ENCODE data around the gene TNNT3. TPM values are rescaled to one million over a fixed set of nuclear protein-coding genes. Genes with fewer than 3 reads are reported as not detected.

Gene TNNT3
- total RNA-seq, 6 experiments from 2014 or later, result not detected

DNA sequence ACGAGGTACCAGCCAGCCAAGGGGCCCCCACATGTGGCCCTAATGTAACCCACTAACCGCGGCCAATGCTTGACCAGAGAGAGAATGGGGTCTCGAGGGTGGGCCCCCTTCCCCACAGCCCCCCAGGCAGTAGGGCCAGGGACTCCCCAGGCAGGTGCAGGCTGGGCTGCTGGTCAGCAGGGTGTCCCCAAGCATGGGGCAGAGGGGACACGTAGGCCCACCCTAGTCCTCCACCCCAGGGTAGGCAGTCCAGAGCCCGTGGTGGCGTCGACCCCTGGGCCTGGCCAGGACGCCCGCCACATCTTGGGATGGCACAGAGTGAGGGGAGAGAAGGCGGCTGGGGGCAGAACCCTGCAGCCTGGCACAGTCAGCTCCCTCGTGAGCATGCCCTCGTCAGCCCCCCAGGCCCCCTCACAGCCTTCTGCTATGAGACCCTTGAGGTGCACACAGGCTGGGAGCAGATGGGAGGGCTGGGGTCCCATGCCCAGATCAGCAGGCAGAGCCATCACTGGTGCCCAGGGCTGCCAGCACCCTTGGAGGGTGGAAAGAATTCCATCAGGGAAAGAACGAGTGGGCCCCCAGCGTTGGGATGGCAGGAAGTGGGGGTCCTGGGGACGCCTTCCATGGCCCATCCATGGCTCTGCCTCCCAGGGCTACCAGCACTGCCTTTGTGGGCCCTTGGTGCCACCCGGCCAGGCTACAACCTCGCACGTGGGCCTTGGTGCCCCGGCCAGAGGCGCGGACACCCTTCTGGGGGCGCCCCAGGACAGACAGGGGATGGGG, 6.1 kb downstream of the TNNT3 start:
- Mint-ChIP-seq H3K36me3 (ENCODE audit: low read depth) (no peaks in the 10 kb centered on the region), H3K9me3 (no peaks in the 10 kb centered on the region), H3K27ac (no peak overlapping the region), H3K4me3 (no peak overlapping the region), H3K4me1 (ENCODE audit: low read depth) (no peaks in the 10 kb centered on the region), H3K27me3 (ENCODE audit: insufficient read depth) (peaks cover 10% of the 10 kb centered on the region)
- TF ChIP-seq, protein P1, sequence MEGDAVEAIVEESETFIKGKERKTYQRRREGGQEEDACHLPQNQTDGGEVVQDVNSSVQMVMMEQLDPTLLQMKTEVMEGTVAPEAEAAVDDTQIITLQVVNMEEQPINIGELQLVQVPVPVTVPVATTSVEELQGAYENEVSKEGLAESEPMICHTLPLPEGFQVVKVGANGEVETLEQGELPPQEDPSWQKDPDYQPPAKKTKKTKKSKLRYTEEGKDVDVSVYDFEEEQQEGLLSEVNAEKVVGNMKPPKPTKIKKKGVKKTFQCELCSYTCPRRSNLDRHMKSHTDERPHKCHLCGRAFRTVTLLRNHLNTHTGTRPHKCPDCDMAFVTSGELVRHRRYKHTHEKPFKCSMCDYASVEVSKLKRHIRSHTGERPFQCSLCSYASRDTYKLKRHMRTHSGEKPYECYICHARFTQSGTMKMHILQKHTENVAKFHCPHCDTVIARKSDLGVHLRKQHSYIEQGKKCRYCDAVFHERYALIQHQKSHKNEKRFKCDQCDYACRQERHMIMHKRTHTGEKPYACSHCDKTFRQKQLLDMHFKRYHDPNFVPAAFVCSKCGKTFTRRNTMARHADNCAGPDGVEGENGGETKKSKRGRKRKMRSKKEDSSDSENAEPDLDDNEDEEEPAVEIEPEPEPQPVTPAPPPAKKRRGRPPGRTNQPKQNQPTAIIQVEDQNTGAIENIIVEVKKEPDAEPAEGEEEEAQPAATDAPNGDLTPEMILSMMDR (IDR thresholded peaks at IDR 0.05), result no peak
- DNase-seq, result no peak

DNA sequence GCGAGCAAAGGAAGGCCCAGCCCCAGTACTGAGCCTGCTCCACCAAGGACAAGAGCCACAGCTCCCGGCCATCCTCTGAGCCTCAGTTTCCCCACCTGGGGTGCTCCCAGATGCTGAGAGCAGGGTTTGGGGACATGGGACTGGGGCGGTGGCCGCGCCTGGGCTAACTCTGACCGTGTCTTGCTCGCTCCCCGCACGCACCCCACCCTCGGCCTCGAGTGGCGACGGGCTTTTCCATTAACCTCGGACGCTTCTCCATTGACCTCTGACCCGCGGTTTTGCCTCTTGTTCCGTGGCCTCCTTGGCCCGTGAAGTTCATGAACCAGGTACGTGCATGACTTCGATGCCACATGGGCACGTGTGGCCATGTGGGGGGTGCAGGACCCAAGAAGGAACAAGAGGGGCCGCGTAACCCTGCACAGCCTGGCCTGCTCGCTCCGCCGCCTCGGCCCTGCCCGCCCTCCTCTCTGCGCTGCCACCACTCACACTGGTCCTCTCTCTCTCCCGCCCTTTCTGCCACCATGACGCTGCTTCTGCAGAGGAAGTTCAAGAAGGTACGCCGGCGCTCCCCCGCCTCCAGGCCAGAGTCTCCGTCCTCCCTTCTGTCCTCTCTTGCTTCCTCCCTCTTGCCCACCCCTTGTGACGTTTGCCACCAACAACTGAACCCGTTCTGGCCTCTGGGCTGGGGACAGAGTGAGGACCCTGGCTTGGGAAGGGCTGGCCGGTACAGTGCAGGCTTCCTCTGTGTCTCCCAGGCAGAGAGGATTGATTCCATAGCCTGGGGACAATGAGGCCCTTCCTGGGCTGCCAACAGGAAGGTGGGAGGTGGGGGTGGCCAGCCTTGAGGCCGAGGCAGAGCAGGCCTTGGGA, 6.9 kb downstream of the TNNT3 start:
- H3K36me3 Mint-ChIP-seq (ENCODE audit: low read depth), result no peaks in the 10 kb centered on the region
- DNase-seq, result no peak
- TF ChIP-seq, protein P1 (IDR thresholded peaks at IDR 0.05), result no peak
- H3K4me1 Mint-ChIP-seq (ENCODE audit: low read depth), result peaks cover 3% of the 10 kb centered on the region
- H3K27ac Mint-ChIP-seq, result no peak overlapping the region
- no peak overlapping the region for H3K4me3 Mint-ChIP-seq
- H3K9me3 Mint-ChIP-seq, result no peaks in the 10 kb centered on the region
- H3K27me3 Mint-ChIP-seq (ENCODE audit: insufficient read depth), result peaks cover 10% of the 10 kb centered on the region

DNA sequence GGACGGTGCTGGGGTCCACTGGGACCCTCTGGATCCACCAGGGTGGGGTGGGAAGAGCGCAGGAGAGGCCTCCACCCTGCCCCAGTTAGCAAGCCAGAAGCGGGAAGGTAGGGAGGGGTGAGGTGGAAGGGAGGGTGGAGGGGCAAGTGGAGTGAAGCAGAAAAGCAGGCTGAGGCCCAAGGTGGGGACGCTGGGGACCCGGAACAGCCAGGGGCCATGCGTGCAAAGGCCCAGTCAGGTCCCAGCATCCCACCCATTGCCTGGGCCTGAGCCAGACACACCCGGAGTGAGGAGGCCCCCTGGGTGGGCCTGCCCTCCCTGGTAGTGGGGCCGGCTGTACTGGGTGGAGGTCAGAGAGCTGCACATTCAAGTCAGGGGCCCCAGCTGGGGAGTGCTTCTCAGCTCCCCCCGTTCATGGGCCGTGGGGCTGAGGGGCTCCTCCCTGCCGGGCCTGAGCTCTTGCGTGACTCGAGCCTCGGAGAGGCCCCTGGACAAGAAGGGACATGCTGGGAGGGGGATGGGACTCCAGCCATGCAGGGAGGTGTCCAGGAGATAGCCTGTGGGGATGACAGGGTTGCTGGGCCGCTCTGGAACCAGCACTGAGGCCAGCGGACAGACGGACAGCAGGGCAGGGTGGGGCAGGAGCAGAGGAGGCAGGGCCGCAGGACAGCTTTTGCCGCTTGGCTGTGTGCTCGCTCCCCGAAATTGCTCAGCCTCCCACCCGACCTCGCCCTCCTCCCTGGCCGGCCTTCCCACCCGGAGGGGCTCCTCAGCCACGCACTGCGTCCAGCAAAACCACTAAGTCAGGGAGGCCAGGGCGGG, 7.7 kb downstream of the TNNT3 start:
- peaks cover 10% of the 10 kb centered on the region for H3K4me1 Mint-ChIP-seq (ENCODE audit: low read depth)
- H3K27me3 Mint-ChIP-seq (ENCODE audit: insufficient read depth), result peaks cover 14% of the 10 kb centered on the region
- TF ChIP-seq, protein P1 (IDR thresholded peaks at IDR 0.05), result no peak
- H3K4me3 Mint-ChIP-seq, result no peak overlapping the region
- DNase-seq, result no peak
- no peaks in the 10 kb centered on the region for H3K9me3 Mint-ChIP-seq
- H3K27ac Mint-ChIP-seq, result no peak overlapping the region
- H3K36me3 Mint-ChIP-seq (ENCODE audit: low read depth), result no peaks in the 10 kb centered on the region

DNA sequence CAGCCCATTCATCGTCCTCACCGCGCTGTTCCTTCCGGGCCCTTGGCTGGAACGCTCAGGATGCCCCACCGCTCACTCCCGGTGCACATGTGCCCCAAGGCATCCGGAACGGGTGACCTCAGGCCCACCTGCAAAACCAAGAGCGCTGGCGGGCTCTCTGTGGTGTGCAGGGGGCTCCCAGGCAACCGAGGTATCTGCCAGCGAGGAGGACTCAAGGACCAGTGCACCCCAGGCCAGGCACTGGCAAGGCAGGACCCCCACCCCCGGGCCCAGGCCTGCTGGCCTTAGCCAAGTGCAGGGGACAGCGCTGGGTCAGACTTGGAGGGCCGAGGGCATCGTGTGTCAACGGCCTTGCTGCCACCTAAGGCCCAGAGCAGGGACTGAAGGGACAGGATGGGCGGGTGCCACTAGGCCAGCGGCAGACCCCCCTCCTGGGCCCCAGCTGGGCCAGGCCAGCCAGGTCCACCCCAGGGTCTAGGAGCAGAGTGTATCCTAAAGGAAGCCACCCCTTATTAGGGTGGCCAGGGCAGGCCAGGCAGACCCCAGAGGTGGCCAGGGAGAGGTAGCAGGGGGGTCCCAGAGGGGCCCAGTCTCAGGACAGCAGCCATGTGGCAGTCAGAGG, 8.5 kb downstream of the TNNT3 start:
- peaks cover 10% of the 10 kb centered on the region for H3K27me3 Mint-ChIP-seq (ENCODE audit: insufficient read depth)
- DNase-seq, result no peak
- H3K9me3 Mint-ChIP-seq, result no peaks in the 10 kb centered on the region
- TF ChIP-seq, protein P1 (IDR thresholded peaks at IDR 0.05), result no peak
- H3K27ac Mint-ChIP-seq, result no peak overlapping the region
- H3K4me1 Mint-ChIP-seq (ENCODE audit: low read depth), result peaks cover 10% of the 10 kb centered on the region
- no peak overlapping the region for H3K4me3 Mint-ChIP-seq
- H3K36me3 Mint-ChIP-seq (ENCODE audit: low read depth), result no peaks in the 10 kb centered on the region

DNA sequence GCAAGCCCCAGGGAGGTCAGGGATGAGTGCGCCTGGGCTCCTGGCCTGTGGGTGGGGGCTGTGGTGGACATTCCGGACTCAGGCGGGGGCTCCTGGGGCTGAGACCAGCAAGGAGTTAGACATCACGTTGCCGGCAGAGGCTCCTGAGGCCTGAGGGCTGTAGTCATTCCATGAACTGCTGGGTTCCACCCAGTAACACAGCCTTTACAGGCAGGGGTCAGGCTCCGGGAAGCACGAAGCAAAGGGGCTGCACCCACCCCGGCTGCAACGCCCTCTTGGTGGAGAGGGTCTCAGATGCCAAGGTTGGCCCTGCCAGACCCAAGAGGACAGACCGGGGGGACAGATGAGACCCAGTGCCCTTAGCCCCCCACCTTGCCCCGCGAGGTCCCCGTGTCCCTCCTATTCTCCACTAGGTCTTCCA, 9.0 kb downstream of the TNNT3 start:
- H3K4me3 Mint-ChIP-seq, result no peak overlapping the region
- TF ChIP-seq, protein P1 (IDR thresholded peaks at IDR 0.05), result no peak
- H3K27me3 Mint-ChIP-seq (ENCODE audit: insufficient read depth), result peaks cover 12% of the 10 kb centered on the region
- no peak for DNase-seq
- no peaks in the 10 kb centered on the region for H3K36me3 Mint-ChIP-seq (ENCODE audit: low read depth)
- peaks cover 10% of the 10 kb centered on the region for H3K4me1 Mint-ChIP-seq (ENCODE audit: low read depth)
- no peaks in the 10 kb centered on the region for H3K9me3 Mint-ChIP-seq
- no peak overlapping the region for H3K27ac Mint-ChIP-seq

Measured in HFFc6 (cell line).